Aorta (tissue), 5 donors: ENCODE data around the gene KLHL18. TPM values are rescaled to one million over a fixed set of nuclear protein-coding genes. Genes with fewer than 3 reads are reported as not detected.

Experiments
- ATAC-seq: fragments of 200-7000 bp; cut with Tn5 transposase; one replicate; pipeline ENCODE4 v1.9.1; 2022; ENCODE audit warnings: moderate library complexity; ENCODE audit not compliant: low FRiP score
- DNase-seq, 2 donors: peaks; one replicate each; pipeline ENCODE4 v3.0.0-alpha.2; 2020
- H3K27ac ChIP-seq, 2 donors: one replicate each; pipeline ENCODE4 v1.5.1; 2013; ENCODE audit warnings: low read length in 2 of 2, mild to moderate bottlenecking in 2 of 2, moderate library complexity in 2 of 2, control low read depth in 1 of 2, inconsistent platforms in 1 of 2, low read depth in 1 of 2
- H3K27me3 ChIP-seq, 2 donors: one replicate each; pipeline ENCODE4 v1.6.1; 2013; ENCODE audit warnings: control low read depth in 1 of 2, low read length in 1 of 2, mild to moderate bottlenecking in 1 of 2, moderate library complexity in 1 of 2; ENCODE audit not compliant: insufficient read depth in 2 of 2, control insufficient read depth in 1 of 2
- H3K36me3 ChIP-seq, 2 donors: one replicate each; pipeline ENCODE4 v1.6.1; 2013; ENCODE audit warnings: control low read depth in 1 of 2, low read length in 1 of 2, mild to moderate bottlenecking in 1 of 2; ENCODE audit not compliant: insufficient read depth in 2 of 2, control insufficient read depth in 1 of 2
- H3K4me1 ChIP-seq, 2 donors: one replicate each; pipeline ENCODE4 v1.6.1; 2013; ENCODE audit warnings: low read length in 2 of 2, control low read depth in 1 of 2, mild to moderate bottlenecking in 1 of 2, moderate library complexity in 1 of 2; ENCODE audit not compliant: insufficient read depth in 2 of 2, control insufficient read depth in 1 of 2
- H3K4me3 ChIP-seq, 2 donors: one replicate each; pipeline ENCODE4 v1.5.1; 2013; ENCODE audit warnings: low read length in 2 of 2, control low read depth in 1 of 2, mild to moderate bottlenecking in 1 of 2
- H3K9me3 ChIP-seq: one replicate; pipeline ENCODE4 v1.6.1; 2013; ENCODE audit warnings: mild to moderate bottlenecking, low read length; ENCODE audit not compliant: control insufficient read depth
- WGBS, 2 donors: extraction: QIAGEN DNeasy Blood & Tissue Kit; methylation state at CpG; one replicate each; pipeline ENCODE4 v1.1.7; 2013; 5-methylcytosine and 5-hydroxymethylcytosine counted together
- intact Hi-C, 2 donors: fragments of 100-400 bp; cut with DNase I; formaldehyde crosslinking; loops; one replicate each; pipeline versions ENCODE4 v1.14.2 to v1.15.0; 2022
- polyA plus RNA-seq, 2 donors: library from polyadenylated mRNA; stranded (reverse); fragments of 200-250 nt; gene quantifications; one replicate each; pipeline ENCODE4 v1.2.3, GENCODE V29; 2013
- total RNA-seq, 2 donors: library from RNA; stranded (reverse); fragmentation: NEBNext Ultra II Directional; extraction: Animal tissue kit (Norgen Biotek cat#: 25700); gene quantifications; one replicate each; pipeline ENCODE4 v1.2.1, GENCODE V29; 2021
- donor health status: healthy with polysubstance abuse.
- donor health status: Bipolar disorder and iron deficiency.
- donor health status: DM: no; HTN: no; CAD: no.
- donor health status: DM: no; HTN: no; CAD: no.
- donor health status: DM: yes; HTN: yes; CAD: no.

Gene KLHL18
- total and polyA plus RNA-seq, 4 donors = 9.0 to 26.7 (median 21.6) TPM

DNA sequence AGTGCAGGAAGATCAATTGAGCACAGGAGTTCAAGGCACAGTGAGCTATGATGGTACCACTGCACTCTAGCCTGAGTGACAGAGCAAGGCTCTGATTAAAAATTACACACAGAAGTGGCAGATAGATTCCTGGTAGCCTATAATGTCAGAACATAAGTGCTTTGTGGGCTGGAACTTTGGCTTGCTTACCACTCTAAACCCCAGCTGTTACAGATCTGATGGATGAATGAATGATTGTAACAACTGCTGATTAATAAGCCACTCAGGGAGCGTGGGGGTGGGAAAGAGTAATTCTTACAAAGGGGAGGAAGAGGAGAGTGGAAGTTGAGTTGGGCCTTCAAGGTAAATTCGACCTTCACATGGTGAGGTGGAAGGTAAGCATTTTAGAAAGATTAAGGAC lies 57.2 kb downstream of the KLHL18 start:
- intact Hi-C loops = no loop called here
- no peak for ATAC-seq
- H3K9me3 ChIP-seq = no peaks in the 10 kb centered on the region
- no peak overlapping the region for H3K4me3 ChIP-seq
- no peaks in the 10 kb centered on the region for H3K27me3 ChIP-seq
- WGBS, 2 donors = 93% methylated on average over 2 of the region's 2 CpGs
- H3K27ac ChIP-seq = no peak overlapping the region
- peaks cover 9 to 13% of the 10 kb centered on the region in 2 donors for H3K36me3 ChIP-seq
- no peak for DNase-seq
- H3K4me1 ChIP-seq = no peaks in the 10 kb centered on the region

DNA sequence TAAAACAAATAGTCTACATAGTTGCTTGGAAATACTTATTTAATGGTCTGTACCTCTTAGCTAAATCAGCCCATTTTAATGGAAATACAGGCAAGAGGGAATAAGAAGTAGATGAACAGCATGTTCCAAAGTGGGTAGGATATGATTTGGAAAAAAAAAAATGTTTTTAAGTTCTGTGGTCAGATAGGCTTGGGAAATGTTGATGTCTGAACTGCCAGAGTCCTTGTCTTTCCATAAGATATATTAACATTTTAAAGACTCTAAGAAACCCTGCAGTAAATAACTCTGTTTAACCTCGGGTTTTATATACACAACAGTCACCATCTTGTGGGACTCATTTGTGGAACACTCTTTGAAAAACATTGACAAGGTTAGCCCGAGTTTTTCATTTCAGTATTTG lies 58.1 kb downstream of the KLHL18 start:
- no peak overlapping the region for H3K27ac ChIP-seq
- H3K36me3 ChIP-seq = peaks cover 9 to 11% of the 10 kb centered on the region in 2 donors
- ATAC-seq = no peak
- no peaks in the 10 kb centered on the region for H3K9me3 ChIP-seq
- no peaks in the 10 kb centered on the region for H3K4me1 ChIP-seq
- 87 to 88% methylated on average over 2 of the region's 2 CpGs for WGBS, 2 donors
- no peak overlapping the region for H3K4me3 ChIP-seq
- intact Hi-C loops = no loop called here
- no peaks in the 10 kb centered on the region for H3K27me3 ChIP-seq
- no peak for DNase-seq

DNA sequence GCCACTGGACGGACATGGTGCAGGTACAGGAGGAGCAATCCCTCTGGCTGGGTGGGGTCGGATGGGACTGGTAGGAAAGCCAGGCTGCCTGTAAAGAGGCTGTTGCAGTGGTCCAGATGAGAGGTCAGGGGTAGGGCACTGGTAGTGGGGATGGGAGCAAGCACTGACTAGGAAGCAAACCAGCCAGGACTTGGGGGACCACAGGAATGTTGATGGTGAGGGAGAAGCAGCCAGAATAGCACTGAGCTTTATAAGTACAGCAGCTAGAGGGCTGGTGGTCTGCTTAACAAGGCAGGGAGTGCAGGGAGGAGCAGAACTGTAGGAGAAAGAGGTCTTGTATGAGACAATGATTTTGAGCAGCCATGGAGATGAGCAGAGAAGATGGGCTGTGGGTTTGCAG lies 59.4 kb downstream of the KLHL18 start:
- intact Hi-C loops = no loop called here
- Histone ChIP-seq H3K4me3 (no peak overlapping the region), H3K36me3 (peaks cover 8 to 11% of the 10 kb centered on the region in 2 donors), H3K27ac (no peak overlapping the region), H3K9me3 (no peaks in the 10 kb centered on the region), H3K27me3 (no peaks in the 10 kb centered on the region), H3K4me1 (no peaks in the 10 kb centered on the region)
- ATAC-seq (no peak), DNase-seq (no peak)
- WGBS, 2 donors = 92 to 98% methylated on average over 2 of the region's 2 CpGs

DNA sequence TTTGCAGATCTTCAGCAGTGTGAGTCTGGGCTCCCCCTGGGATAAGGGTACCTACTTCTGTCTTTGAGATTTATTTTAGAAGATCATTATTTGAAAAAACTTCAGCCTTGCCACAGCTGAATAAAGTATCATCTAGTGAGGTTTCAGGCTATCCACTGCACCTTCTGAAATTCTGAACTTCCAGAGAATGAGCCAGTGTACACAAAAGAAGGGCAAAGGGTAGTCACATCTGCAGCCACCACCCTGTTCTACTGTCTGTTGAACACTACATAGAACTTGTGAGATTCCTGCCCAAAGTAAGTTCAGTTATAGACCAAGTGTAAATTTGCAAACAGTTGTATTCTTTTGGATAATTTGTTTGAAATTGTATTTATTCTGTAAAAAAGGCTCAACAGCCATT lies 60.1 kb downstream of the KLHL18 start:
- no peaks in the 10 kb centered on the region for H3K4me1 ChIP-seq
- intact Hi-C loops = no loop called here
- no peaks in the 10 kb centered on the region for H3K9me3 ChIP-seq
- peaks cover 4 to 11% of the 10 kb centered on the region in 2 donors for H3K36me3 ChIP-seq
- no peak for ATAC-seq
- H3K27ac ChIP-seq = no peak overlapping the region
- no peak for DNase-seq
- H3K27me3 ChIP-seq = no peaks in the 10 kb centered on the region
- H3K4me3 ChIP-seq = no peak overlapping the region

DNA sequence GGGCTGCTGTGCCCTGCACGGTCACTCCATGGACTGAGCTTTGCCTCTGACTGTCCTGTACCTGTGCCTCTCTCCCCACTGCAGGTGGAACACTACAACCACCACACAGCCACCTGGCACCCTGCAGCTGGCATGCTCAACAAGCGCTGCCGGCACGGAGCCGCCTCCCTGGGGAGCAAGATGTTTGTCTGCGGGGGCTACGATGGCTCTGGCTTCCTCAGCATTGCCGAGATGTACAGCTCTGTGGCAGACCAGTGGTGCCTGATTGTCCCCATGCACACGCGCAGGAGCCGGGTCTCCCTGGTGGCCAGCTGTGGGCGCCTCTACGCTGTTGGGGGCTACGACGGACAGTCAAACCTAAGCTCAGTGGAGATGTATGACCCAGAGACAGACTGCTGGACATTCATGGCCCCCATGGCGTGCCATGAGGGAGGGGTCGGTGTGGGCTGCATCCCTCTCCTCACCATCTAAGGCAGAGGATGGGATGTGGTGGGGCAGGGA lies 60.8 kb downstream of the KLHL18 start:
- intact Hi-C loops = no loop called here
- ATAC-seq = no peak
- DNase-seq = no peak
- H3K4me3 ChIP-seq = no peak overlapping the region
- H3K27me3 ChIP-seq = no peaks in the 10 kb centered on the region
- WGBS, 2 donors = 90 to 93% methylated on average over 17 of the region's 17 CpGs
- H3K36me3 ChIP-seq = peaks cover 4 to 11% of the 10 kb centered on the region in 2 donors
- H3K27ac ChIP-seq = no peak overlapping the region
- H3K9me3 ChIP-seq = no peaks in the 10 kb centered on the region
- no peaks in the 10 kb centered on the region for H3K4me1 ChIP-seq

DNA sequence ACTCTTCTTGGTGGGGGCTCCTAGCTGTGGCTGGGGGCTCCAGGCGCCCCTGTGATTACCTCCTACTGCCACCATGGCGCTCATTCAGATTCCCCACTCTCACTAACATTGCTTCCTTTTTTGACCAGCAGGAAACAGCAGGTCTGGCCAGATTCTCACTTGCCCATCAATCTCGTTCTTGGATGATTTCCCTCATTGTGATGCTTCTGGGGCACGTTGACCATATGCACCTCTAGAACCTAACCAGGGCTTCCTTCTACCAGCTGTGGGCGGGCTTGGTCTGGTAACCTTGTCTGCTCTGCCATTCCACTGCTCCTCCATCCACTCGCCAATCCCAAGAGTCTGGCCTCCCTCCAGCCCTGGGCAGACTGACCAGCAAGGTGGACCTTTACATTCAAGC lies 62.2 kb downstream of the KLHL18 start:
- 74 to 81% methylated on average over 6 of the region's 6 CpGs for WGBS, 2 donors
- H3K36me3 ChIP-seq = peaks cover 4 to 11% of the 10 kb centered on the region in 2 donors

DNA sequence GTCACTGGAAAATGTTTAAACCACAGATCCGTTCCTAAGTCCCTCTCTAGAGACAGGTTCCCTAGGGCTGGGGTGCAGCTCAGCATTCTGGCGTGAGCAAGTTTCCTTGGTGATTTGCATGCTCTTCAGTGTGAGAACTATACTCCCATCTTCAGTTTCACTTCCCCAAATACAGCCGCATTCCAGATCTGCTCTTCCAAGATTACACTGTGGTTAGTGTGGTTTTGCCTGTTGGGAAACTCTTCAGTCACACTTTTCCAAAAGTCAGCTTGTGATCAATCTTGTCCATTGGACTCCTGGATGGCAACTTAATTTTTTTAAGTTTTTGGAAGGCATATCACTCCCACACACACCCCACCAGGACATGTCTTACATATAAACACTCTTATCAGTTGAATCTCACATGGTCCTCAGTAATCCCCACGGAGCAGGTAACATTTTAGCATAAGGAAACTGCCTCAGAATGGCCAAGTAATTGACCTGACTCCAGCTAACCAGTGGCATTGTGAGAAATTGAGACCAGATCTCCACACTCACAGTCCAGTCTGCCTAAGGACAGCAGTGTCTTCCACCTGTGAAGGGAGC lies 64.6 kb downstream of the KLHL18 start:
- no peak for DNase-seq
- ATAC-seq = no peak
- intact Hi-C loops = no loop called here
- no peaks in the 10 kb centered on the region for H3K27me3 ChIP-seq
- H3K36me3 ChIP-seq = peaks cover 0 to 6% of the 10 kb centered on the region in 2 donors
- H3K4me1 ChIP-seq = no peaks in the 10 kb centered on the region
- WGBS, 2 donors = 74 to 75% methylated on average over 4 of the region's 4 CpGs
- no peaks in the 10 kb centered on the region for H3K9me3 ChIP-seq
- H3K4me3 ChIP-seq = no peak overlapping the region
- H3K27ac ChIP-seq = no peak overlapping the region

More for the DNA sequence above, 62.2 kb downstream of the KLHL18 start:
- Histone ChIP-seq H3K27ac (no peak overlapping the region), H3K27me3 (no peaks in the 10 kb centered on the region), H3K9me3 (no peaks in the 10 kb centered on the region), H3K4me1 (no peaks in the 10 kb centered on the region), H3K4me3 (no peak overlapping the region)
- intact Hi-C loops = no loop called here
- ATAC-seq = no peak
- no peak for DNase-seq

DNA sequence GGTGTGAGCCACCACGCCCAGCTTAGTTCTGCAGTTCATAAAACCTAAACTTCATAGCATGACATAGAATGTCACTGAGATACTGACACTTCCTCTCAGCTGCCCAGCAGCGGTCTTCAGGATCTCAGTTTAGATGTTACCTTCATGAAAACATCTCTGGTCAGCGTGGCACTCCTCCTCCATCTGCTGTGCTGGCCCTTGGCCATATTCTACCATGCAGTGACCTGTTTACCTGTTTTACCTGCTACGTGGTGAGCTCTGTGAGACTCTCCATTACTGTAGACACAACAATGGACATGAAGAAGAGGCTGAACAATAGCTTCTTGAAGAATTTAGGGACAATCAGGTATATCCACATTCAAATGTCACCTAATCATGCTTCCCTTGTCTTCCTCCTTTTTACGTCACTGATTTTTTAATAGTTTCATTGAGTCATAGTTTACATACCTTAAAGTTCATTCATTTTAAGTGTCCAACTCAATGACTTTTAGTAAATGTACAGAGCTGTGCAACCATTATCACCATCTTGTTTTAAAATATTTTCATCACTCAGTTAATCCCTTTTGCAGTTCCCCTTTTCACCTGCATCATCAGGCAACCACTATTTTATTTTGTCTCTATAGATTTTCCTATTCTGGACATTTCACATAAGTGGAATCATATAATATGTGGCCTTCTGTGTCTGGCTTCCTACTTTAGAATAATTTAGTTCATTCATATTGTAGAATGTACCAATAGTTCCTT lies 65.8 kb downstream of the KLHL18 start:
- ATAC-seq (no peak), DNase-seq (no peak)
- WGBS, 2 donors = 89 to 90% methylated on average over 5 of the region's 5 CpGs
- Histone ChIP-seq H3K4me1 (no peaks in the 10 kb centered on the region), H3K9me3 (no peaks in the 10 kb centered on the region), H3K36me3 (peaks cover 0 to 4% of the 10 kb centered on the region in 2 donors), H3K27ac (no peak overlapping the region), H3K4me3 (no peak overlapping the region), H3K27me3 (no peaks in the 10 kb centered on the region)
- intact Hi-C loops = no loop called here

DNA sequence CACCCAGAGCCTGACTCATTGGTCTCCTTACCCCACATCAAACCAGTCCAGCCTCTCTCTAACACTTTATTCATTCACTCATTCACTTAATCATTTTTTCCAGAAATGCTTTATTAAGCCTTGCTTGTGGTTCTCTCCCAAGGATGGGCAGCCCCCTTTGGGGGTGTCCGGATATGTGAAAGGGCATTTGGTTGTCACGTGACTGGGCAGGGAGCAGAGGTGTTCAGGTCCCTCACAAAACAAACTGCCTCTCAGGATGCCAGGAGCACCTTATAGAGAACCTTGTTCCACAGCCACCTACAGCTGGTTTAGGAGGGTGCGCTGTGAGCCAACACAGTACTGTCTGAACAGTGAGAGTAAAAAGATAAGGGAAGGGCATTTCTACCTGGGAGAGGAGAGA lies 72.3 kb downstream of the KLHL18 start:
- intact Hi-C loops = no loop called here
- H3K27me3 ChIP-seq = no peaks in the 10 kb centered on the region
- no peaks in the 10 kb centered on the region for H3K4me1 ChIP-seq
- peaks cover 2% of the 10 kb centered on the region for H3K9me3 ChIP-seq
- H3K36me3 ChIP-seq = no peaks in the 10 kb centered on the region
- no peak for ATAC-seq
- WGBS, 2 donors = 84 to 89% methylated on average over 3 of the region's 3 CpGs
- no peak overlapping the region for H3K27ac ChIP-seq
- no peak overlapping the region for H3K4me3 ChIP-seq
- no peak for DNase-seq
